Stimulated activated effector memory CD8-positive, alpha-beta T cell treated with anti-CD3 and anti-CD28 coated beads, Interleukin-12 subunit alpha, Interleukin-12 subunit beta, amount 100 ng/mL, for 72 hours (primary cell): Measurements from ENCODE around the gene TPRX2.
"Not testable (repeated sequence)": the region's sequence is repeated elsewhere in the genome, so short reads cannot be mapped to it uniquely, and the experiment has no call there.

ENCODE experiments used
- ATAC-seq: fragments of 150-1000 bp; cut with Tn5 transposase; 2 replicates; pipeline ENCODE4 v1.10.0; 2021
- DNase-seq, 2 donors: peaks; one replicate each; pipeline ENCODE4 v3.0.0; 2021 to 2022; ENCODE audit warnings: low spot score in 2 of 2
- H3K27ac Mint-ChIP-seq: one replicate; pipeline ENCODE4 v1.8.0; 2022; ENCODE audit warnings: mild to moderate bottlenecking, mixed read lengths
- H3K36me3 Mint-ChIP-seq: one replicate; pipeline ENCODE4 v1.8.0; 2022; ENCODE audit warnings: mild to moderate bottlenecking, mixed read lengths
- H3K4me1 Mint-ChIP-seq: one replicate; pipeline ENCODE4 v1.8.0; 2022; ENCODE audit warnings: mixed read lengths
- H3K4me3 Mint-ChIP-seq: one replicate; pipeline ENCODE4 v1.8.0; 2022; ENCODE audit warnings: mild to moderate bottlenecking, mixed read lengths
- H3K9me3 Mint-ChIP-seq: one replicate; pipeline ENCODE4 v1.8.0; 2022; ENCODE audit warnings: mixed read lengths

Gene TPRX2

DNA sequence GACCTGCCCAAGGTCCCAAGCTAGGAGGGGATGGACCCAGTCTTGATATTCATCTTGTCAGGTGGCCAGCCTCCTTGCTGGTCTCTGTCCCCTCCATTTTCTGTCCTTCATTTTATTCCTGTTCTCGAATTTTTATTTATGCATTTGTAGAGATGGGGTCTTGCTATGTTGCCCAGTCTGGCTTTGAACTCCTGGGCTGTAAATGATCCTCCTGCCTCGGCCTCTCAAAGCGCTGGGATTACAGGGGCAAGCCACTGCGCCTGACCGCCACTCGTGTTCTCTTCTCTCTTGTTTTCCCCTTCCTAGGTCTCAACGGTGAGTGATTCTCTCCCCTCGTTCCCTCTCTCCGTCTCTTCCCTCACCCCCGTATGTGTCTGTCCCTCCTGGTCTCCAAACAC is 10.6 kb upstream of the TPRX2 start:
- no peak for DNase-seq
- Mint-ChIP-seq H3K36me3 (no peaks in the 10 kb centered on the region), H3K27ac (no peak overlapping the region)

DNA sequence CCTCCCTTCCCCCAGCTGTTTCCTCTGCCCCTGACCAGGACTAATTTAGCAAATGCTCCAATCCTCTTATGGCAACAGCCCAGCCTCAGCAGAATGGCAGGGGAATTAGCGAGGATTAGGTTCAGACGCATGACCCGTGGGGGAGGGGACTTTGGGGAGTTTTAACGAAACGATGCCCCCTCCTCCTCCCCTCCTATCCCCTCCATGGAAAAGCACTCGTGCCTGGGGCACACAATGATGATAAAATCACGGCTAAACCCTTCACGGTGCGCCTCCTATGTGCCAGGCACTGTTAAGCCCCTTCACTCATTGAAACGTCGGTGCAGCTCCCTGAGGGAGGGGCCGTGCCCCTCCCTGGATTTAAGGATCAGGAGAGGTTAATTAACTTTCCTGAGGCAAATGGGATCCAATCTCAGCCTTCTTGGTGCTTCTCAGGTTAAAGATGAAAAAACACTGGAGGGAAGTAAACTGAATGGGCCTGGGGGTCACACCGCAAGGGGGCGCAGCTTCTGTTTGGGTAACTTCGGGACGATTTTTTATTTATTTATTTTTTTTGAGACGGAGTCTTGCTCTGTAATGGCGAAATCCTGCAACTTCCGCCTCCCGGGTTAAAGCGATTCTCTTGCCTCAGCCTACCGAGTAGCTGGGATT is 10.1 kb upstream of the TPRX2 start:
- no peak overlapping the region for H3K27ac Mint-ChIP-seq
- no peaks in the 10 kb centered on the region for H3K9me3 Mint-ChIP-seq
- H3K4me3 Mint-ChIP-seq, result peak overlapping the region; percentile 18
- no peaks in the 10 kb centered on the region for H3K36me3 Mint-ChIP-seq
- peak in 1 of 2 donors; percentile 54 for DNase-seq
- ATAC-seq, result no peak
- peaks cover 16% of the 10 kb centered on the region for H3K4me1 Mint-ChIP-seq

More for the DNA sequence above, 10.6 kb upstream of the TPRX2 start:
- no peaks in the 10 kb centered on the region for H3K9me3 Mint-ChIP-seq
- no peak for ATAC-seq
- H3K4me3 Mint-ChIP-seq, result no peak overlapping the region
- H3K4me1 Mint-ChIP-seq, result peaks cover 16% of the 10 kb centered on the region

DNA sequence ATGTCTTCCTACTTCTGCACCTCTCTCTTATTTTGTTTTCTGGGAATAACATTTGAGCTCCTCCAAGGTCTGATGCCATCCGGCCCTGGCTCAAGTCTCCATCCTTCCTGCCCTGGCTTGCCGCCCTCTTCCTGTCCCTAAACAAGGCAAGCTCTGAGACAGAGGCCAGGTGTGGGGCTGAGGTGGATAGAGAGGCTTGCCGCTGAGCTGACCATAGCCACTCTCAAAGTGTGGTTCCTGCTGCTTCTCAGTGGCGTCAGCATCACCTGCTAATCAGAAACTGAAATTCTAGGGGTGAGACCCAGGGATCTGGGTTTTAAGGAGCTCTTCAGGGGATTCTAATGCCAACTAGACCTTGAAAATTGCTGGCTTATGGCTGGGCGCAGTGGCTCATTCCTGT is 6.0 kb upstream of the TPRX2 start:
- Mint-ChIP-seq H3K9me3 (no peaks in the 10 kb centered on the region), H3K36me3 (no peaks in the 10 kb centered on the region), H3K4me3 (no peak overlapping the region), H3K27ac (no peak overlapping the region), H3K4me1 (peaks cover 16% of the 10 kb centered on the region)
- DNase-seq (no peak), ATAC-seq (no peak)

DNA sequence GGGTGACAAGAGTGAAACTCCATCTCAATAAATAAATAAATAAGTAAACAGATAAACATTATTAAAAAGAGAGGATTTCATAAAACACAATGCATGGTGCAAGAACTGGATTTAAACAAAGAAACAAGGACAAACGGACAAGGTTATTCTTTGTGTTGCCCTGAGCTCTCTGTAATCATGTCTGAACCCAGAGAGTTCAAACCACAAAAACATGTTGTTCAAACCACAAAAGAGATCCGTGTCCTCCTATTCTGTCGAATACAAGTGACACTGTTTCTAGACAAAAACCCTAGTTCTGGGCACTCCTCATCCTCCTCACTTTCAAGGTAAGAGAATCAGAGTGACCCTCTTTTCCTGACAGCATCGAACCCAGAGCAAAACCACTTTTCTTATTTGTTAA is 4.6 kb upstream of the TPRX2 start:
- H3K4me3 Mint-ChIP-seq, result no peak overlapping the region
- no peak for DNase-seq
- H3K4me1 Mint-ChIP-seq, result peaks cover 5% of the 10 kb centered on the region
- H3K9me3 Mint-ChIP-seq, result no peaks in the 10 kb centered on the region
- no peak overlapping the region for H3K27ac Mint-ChIP-seq
- ATAC-seq, result no peak
- H3K36me3 Mint-ChIP-seq, result no peaks in the 10 kb centered on the region

DNA sequence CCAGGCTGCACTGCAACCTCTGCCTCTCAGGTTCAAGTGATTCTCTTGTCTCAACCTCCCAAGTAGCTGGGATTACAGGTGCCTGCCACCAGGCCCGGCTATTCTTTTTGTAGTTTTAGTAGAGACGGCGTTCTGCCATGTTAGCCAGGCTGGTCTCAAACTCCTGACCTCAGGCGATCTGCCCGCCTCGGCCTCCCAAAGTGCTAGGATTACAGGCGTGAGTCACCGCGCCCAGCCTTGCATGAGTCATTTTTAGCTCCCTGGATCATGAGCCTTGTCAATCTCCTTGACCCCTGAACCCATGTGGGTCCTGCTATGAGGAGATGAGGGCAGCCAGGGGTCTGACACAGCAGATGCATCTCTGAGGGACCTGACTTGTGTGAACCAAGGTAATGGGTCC is 804 bp upstream of the TPRX2 start:
- not testable (repeated sequence) for DNase-seq, H3K36me3 Mint-ChIP-seq, H3K4me1 Mint-ChIP-seq, H3K4me3 Mint-ChIP-seq, H3K9me3 Mint-ChIP-seq, H3K27ac Mint-ChIP-seq, ATAC-seq

GRCh38 chr19:47859838-47860237 is 803 bp downstream of the TPRX2 start:
- ATAC-seq, result peak; percentile 22
- not testable (repeated sequence) for H3K9me3 Mint-ChIP-seq, H3K36me3 Mint-ChIP-seq, H3K4me3 Mint-ChIP-seq, H3K4me1 Mint-ChIP-seq, DNase-seq, H3K27ac Mint-ChIP-seq

DNA sequence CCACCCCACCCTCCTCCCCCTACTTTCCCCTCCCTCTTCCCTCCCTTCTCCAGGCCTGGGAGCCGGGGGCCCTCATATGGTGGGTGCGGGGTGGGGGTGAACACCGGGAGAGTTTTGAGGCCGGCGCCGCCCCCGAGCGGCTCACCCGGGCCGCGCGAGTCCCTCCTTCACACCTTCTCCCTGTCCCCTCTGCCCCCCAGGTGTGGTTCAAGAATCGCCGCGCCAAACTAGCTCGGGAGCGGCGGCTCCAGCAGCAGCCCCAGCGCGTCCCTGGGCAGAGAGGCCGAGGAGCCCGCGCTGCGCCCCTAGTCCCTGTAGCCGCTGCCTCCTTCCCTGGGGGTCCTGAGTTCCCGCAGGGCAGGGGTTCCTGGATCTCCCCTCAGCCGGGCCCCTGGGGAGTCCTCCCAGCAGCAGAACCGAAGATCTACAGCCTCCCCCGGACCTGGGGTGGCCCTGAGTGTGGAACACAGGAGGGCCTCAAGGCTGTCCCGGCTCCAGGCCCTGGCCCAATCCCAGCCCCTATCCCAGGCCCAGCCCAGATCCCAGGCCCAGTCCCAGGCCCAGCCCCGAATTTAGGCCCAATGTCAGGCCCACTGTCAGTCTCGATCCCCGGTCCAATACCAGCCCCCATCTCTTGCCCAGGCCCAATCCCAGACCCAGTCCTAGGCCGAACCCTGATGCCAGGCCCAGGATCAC is 1.7 kb downstream of the TPRX2 start:
- no peaks in the 10 kb centered on the region for H3K9me3 Mint-ChIP-seq
- H3K27ac Mint-ChIP-seq, result no peak overlapping the region
- ATAC-seq (no peak), DNase-seq (no peak)
- H3K36me3 Mint-ChIP-seq, result no peaks in the 10 kb centered on the region
- no peak overlapping the region for H3K4me3 Mint-ChIP-seq
- H3K4me1 Mint-ChIP-seq, result no peaks in the 10 kb centered on the region

- H3K36me3 Mint-ChIP-seq, result no peaks in the 10 kb centered on the region
- no peaks in the 10 kb centered on the region for H3K4me1 Mint-ChIP-seq
- no peaks in the 10 kb centered on the region for H3K9me3 Mint-ChIP-seq
- no peak for DNase-seq
- H3K27ac Mint-ChIP-seq, result no peak overlapping the region
- no peak for ATAC-seq
- no peak overlapping the region for H3K4me3 Mint-ChIP-seq
Observed at GRCh38 chr19:47861630-47862029, 2.6 kb downstream of the TPRX2 start.

GRCh38 chr19:47863514-47863936 is 4.5 kb downstream of the TPRX2 start:
- H3K9me3 Mint-ChIP-seq, result no peaks in the 10 kb centered on the region
- DNase-seq (peak; percentile 88 to 93), ATAC-seq (peak; percentile 92)
- H3K4me1 Mint-ChIP-seq, result no peaks in the 10 kb centered on the region
- H3K4me3 Mint-ChIP-seq, result no peak overlapping the region
- H3K36me3 Mint-ChIP-seq, result no peaks in the 10 kb centered on the region
- H3K27ac Mint-ChIP-seq, result no peak overlapping the region

DNA sequence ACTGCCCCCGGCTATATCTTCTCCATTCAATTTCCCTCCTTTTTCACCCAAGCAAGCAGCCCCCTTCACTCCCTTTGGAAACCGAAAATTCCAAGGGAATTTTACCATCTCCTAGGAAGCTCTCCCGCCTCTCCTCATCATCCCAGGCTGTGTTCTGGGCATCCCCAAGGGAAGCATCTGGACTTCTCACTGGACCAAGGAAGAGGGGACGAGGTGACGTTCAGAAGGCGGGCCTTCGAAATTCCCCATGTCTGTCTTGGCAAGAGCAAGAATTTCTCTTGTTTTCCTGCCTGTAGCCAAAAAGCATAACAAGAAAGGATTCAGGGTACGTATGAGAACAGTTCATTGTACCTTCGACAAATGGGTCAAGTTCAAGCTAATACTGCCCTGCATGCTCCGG is 6.1 kb downstream of the TPRX2 start:
- DNase-seq (no peak), ATAC-seq (no peak)
- Mint-ChIP-seq H3K27ac (no peak overlapping the region), H3K36me3 (no peaks in the 10 kb centered on the region), H3K9me3 (no peaks in the 10 kb centered on the region), H3K4me1 (peaks cover 5% of the 10 kb centered on the region), H3K4me3 (no peak overlapping the region)

GRCh38 chr19:47878906-47879305 is 19.9 kb downstream of the TPRX2 start:
- Mint-ChIP-seq H3K9me3 (peaks cover 2% of the 10 kb centered on the region), H3K4me1 (no peaks in the 10 kb centered on the region), H3K27ac (no peak overlapping the region), H3K4me3 (no peak overlapping the region), H3K36me3 (no peaks in the 10 kb centered on the region)
- ATAC-seq (no peak), DNase-seq (no peak)

- ATAC-seq, H3K4me1 Mint-ChIP-seq, DNase-seq: not testable (repeated sequence)
Observed at GRCh38 chr19:47879385-47879784, 20.4 kb downstream of the TPRX2 start.

GRCh38 chr19:47881757-47882156 is 22.7 kb downstream of the TPRX2 start:
- ATAC-seq, result no peak

More at GRCh38 chr19:47879385-47879784, 20.4 kb downstream of the TPRX2 start:
- H3K9me3 Mint-ChIP-seq, H3K36me3 Mint-ChIP-seq, H3K4me3 Mint-ChIP-seq, H3K27ac Mint-ChIP-seq: not testable (repeated sequence)

GRCh38 chr19:47882890-47883289 is 23.9 kb downstream of the TPRX2 start:
- ATAC-seq, result no peak
- H3K36me3 Mint-ChIP-seq, result no peaks in the 10 kb centered on the region
- peaks cover 2% of the 10 kb centered on the region for H3K9me3 Mint-ChIP-seq
- H3K4me1 Mint-ChIP-seq, result peaks cover 6% of the 10 kb centered on the region
- H3K4me3 Mint-ChIP-seq, result no peak overlapping the region
- H3K27ac Mint-ChIP-seq, result no peak overlapping the region
- no peak for DNase-seq

More at GRCh38 chr19:47881757-47882156, 22.7 kb downstream of the TPRX2 start:
- Mint-ChIP-seq H3K36me3 (no peaks in the 10 kb centered on the region), H3K4me3 (no peak overlapping the region), H3K27ac (no peak overlapping the region), H3K9me3 (peaks cover 2% of the 10 kb centered on the region), H3K4me1 (peaks cover 6% of the 10 kb centered on the region)
- DNase-seq, result no peak

DNA sequence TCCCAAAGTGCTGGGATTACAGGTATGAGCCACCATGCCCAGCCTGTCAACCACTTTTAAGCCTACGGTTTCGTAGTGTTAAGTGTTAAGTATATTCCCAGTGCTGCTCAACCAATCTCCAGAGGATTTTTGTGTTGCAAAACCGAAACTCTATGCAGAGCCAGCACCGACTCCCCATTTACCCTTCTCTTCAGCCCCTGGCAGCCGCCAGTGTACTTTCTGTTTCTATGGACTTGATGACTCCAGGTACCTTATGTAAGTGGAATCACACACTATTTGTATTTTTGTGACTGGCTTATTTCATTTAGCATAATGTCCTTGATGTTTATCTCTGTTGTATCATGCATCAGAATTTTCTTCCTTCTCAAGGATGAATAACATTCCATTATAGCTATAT is 26.0 kb downstream of the TPRX2 start:
- DNase-seq (no peak), ATAC-seq (no peak)
- Mint-ChIP-seq H3K4me1 (peaks cover 6% of the 10 kb centered on the region), H3K27ac (no peak overlapping the region), H3K4me3 (no peak overlapping the region), H3K9me3 (no peaks in the 10 kb centered on the region), H3K36me3 (no peaks in the 10 kb centered on the region)

DNA sequence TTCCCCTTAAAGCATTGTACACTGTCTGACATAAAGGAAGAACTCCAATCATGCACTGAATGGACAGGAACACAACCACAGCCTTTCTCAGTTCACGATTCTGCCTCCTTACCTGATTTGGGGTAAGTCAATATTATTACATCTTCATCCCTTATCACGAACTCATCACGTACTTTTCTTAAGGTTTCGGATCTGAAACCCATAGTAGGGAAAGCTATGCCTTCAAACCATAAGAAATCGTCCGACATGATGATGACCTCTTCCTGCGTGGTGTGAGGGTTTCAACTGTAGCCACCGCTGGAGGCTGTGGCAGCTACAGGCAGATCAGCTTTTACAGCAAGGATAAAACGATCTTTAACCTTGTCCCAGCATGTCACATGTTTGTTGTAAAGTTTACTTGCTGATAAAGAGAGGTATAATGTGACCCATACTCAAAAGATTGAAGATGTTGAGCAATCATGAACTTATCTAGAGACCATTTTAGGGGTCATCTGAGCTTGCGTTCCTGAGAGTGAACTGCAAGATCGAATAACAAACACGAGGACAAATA is 27.1 kb downstream of the TPRX2 start, which contains the start of gene SULT2A1:
Gene SULT2A1 (minus strand): TSS at position 306 of the 550 bp plus-strand sequence. CDS start 58 bp downstream, at position 248.
- Mint-ChIP-seq H3K27ac (no peak within 1 kb of the TSS), H3K4me1 (peaks cover 6% of the 10 kb centered on the region), H3K4me3 (no peak within 1 kb of the TSS), H3K36me3 (no peaks in the 10 kb centered on the region), H3K9me3 (no peaks in the 10 kb centered on the region)
- ATAC-seq (no peak), DNase-seq (no peak)
